NOMO-1 treated with DMSO at 0.1 percent for 48 hours (cell line): Measurements from ENCODE around the gene PRPF19.

Source experiments
- DNase-seq: peaks from one replicate; lab custom pipeline; 2025; ENCODE audit not compliant: unreplicated experiment; lab: John Stamatoyannopoulos, UW

Gene PRPF19

DNA sequence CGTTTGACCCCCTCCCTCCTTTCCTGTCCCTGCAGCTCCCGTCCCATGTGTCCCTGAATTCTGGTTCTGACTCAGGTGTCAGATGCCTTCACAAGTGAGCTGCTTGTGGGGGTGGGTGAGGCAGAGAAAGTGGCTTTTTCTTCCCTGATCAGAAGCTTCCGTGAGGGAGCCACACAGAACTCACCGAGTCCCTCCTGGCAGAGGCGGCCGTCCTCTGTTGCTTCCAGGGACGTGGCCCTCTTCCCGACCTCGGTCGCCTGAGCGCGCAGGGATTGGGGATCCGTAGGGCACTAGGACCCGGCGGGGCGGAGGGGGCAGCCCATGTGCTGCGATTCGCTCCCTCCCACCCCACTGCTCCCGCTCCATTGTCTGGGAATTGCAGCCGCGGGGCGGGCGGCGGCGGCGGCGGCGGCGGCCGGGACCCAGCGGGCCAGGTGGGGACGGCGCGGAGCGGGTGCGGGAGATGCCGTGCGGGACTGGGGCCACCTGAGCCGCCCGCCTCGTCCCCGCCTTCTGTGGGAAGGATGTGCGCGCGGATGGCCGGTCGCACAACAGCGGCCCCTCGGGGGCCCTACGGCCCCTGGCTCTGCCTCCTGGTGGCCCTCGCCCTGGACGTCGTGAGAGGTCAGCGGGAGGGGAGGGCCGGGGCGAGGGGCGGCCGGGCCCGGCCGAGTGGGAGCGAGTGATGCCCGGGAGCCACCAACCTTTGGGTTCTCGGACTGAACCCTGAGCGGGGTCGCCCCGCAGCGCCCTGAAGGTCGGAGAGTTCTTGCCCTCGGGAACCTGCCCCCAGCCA lies 17.9 kb upstream of the PRPF19 start, which contains the start of gene TMEM132A:
TSS of gene TMEM132A (plus strand) at position 351 of the 796 bp plus-strand sequence. CDS start at position 525, 174 bp downstream.
- no peak for DNase-seq

DNA sequence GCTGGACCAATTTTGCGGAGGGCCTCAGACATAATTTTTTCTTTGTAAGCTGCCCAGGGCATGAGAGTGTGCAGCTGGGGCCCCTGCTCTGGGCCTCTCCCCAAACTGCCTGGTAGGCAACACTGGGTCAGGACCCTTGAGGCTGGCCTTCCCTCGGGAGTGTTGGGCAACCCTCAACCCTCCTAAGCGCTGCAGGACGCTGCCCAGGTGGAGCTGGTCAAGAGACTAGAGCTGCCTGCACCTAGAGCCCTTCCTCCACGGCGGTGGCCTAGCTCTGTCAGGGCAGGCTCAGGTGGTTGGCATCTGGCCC lies 17.4 kb upstream of the PRPF19 start:
- no peak for DNase-seq

DNA sequence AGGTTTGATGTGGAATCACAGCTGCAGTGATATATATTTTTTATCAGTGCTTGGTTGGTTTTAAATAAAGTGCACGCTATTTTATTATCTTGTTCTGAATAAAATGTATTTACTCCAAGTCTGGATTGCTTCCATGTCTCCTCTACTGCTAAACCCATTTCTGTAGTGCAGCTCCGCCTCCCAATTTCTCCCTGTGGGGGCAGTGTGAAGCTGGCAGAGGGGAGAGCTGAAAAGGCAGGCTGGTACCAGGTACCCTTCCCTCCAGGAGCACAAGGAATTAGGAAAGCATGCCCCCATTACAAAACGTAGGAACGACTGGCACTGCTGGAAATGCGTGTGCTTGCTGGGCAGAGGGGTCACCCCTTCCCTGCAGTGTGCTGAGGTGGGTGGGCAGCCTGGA lies 16.9 kb upstream of the PRPF19 start:
- no peak for DNase-seq

DNA sequence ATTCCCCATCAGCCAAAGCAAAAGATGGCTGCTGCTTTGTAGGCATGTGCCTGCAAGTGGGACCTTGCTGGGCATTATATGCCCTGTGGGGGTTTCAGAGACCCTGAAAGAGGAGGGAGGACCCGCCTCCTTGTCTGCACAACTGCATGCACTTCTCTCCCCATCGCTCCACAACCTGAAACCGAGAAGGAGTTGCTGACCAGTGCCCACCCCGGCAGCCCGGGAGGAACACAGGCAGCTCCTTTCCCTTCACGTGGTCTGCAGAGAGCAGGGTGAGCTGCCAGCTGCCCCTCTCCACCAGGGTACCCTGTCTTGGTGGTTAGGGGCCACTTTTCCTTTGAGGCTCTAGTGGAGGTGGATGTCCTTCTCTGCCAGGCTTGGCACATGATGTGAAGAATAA lies 16.5 kb upstream of the PRPF19 start:
- DNase-seq: no peak

DNA sequence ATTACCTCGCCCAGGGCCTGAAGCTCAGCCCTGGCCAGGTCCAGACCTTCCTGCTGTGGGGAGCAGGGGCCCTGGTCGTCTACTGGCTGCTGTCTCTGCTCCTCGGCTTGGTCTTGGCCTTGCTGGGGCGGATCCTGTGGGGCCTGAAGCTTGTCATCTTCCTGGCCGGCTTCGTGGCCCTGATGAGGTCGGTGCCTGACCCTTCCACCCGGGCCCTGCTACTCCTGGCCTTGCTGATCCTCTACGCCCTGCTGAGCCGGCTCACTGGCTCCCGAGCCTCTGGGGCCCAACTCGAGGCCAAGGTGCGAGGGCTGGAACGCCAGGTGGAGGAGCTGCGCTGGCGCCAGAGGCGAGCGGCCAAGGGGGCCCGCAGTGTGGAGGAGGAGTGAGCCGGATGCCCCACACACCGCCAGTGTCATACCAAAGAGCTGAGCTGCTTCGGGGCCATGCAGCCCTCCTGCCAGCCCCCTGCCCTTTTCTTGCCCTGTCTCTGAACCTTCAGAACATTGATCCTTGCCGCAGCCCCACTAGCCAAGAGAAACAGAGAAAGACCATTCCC lies 15.5 kb upstream of the PRPF19 start:
- no peak for DNase-seq

DNA sequence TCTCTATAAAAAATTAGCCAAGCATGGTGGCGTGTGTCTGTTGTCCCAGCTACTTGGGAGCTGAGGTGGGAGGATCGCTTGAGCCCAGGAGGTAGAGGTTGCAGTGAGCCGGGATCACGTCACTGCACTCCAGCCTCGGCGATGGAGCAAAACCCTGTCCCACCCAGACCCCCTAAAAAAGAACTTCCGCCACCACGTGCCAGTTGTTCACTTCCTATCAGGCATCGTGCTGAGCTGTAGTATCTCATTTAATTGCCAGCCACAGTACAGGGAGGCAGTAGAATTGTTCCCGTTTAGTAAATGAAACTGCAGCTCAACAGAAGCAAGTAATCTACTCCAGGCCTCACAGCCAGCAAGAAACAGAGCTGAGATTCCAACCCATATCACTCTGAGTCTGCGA lies 14.9 kb upstream of the PRPF19 start:
- DNase-seq: no peak

DNA sequence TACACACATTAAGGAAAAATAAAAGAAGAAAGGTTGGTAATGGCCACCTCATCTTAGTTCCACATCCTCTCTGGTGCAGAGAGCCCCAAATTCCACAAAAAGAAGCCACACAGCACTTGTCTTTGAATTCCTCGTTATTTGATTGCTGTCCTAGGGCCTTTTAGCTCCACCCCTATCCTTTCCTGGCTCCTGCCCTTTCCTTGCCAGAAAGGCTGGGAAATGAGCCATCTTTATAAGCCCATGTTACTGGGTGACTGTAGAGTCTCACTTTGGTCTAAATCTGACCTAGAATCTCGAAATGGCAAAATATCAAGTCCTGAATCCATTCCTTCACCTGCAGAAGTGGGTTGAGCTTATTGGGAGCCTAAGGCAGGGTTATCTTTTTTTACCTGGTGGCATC lies 13.6 kb upstream of the PRPF19 start:
- DNase-seq: no peak

DNA sequence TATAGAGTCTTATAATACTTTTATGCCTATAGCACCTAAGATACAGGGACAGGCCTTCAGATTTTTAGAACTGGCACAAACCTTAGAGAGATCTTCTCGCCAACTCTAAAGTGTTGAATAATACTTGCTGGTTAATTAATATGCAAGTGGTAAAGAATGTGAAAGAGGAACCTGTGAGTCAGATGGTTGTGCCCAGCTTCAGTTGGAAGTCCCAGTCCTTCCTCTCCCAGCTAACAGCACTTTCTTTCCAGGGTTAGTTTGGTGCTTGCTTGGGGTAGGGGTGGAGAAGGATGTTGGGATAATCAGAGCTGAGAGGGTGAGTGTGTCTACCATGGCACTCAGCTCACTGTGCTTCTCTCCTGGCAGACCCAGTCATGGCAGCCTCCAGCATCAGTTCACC lies 12.9 kb upstream of the PRPF19 start:
- peak; percentile 69 for DNase-seq

DNA sequence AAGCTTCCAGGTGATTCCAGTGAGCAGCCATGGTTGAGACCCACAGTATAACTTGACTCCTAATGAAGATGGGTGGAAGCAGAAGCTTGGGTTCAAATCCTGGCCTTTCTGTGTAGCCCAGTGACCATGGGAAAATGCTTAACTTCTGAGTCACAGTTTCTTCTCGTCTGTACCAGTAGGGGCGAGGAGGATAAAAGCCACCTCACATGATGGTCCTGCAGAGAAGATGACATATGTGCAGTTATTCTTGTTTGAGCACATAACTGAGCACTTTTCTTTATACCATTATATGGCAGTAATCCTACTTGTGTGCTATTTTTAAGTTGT lies 12.5 kb upstream of the PRPF19 start:
- no peak for DNase-seq

DNA sequence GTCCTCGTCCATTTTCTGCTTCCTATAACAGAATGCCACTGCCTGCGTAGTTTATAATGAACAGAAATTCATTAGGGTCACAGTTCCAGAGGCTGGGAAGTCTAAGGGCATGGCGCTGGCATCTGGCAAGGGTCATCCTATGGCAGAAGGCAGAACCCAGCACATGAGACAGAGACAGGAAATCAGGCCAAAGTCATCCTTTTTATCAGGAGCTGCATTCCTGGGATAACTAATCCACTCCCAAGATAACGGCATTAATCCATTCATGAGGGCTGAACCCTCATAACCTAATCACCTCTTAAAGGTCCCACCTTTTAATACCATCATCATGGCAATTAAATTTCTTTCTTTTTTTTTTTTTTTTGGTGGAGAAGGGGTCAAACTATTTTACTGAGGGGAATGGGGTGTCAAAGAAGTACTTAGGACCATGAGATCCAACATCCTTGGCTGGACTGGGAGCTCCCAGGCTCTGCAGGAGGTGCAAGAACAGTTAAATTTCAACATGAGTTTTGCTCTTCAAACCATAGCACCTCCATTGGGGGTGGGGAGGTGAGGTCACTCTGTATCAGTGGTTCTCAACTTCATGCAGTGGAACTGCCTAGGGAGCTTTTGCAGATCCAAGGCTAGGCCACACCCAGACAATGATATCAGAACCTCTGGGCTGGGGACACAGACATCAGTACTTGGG lies 12.0 kb upstream of the PRPF19 start:
- DNase-seq: no peak

DNA sequence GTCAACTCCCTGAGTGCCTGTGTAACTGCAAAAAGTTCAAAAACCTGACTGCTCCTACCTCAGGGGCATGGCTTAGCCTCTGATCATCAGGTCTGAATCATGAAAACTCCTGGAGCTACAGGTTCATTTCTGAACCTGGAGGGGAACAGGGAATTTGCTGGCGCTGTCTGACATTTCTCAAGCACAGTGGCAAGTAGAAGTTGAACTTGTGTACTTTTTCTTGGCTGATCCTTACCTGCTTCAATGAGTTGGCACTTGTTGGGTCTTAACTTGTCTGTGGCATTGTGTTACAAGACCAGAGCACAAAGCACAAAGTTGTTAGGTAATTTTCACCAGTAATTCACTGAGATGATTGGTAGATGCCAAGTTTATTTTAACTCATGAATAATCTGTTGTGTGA lies 10.9 kb upstream of the PRPF19 start:
- DNase-seq: no peak

DNA sequence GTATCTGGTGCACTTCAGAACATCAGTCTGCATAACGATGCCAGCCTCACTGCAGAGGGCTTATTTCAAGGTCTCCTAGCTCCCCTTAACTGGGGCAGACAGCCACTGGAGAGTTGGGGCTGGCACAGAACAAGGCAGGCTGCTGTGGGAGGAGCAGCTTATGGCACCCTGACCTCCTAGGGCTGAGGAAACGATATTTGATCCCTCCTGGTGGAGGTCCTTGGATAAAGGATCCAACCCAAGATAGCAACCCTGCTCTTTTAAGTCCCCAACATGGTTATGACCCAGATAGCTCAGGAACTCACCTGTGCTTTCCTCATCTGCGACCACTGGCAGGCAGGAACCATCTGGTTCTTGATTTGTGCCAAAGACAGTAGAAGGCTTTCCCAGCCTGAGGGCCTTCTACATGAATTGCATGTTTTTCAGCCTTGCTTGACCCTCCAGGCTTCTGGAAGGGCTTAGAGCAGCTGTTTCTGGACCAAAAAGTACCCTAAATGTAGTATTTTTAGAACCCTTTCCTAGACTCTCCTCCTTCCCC lies 10.4 kb upstream of the PRPF19 start:
- no peak for DNase-seq

DNA sequence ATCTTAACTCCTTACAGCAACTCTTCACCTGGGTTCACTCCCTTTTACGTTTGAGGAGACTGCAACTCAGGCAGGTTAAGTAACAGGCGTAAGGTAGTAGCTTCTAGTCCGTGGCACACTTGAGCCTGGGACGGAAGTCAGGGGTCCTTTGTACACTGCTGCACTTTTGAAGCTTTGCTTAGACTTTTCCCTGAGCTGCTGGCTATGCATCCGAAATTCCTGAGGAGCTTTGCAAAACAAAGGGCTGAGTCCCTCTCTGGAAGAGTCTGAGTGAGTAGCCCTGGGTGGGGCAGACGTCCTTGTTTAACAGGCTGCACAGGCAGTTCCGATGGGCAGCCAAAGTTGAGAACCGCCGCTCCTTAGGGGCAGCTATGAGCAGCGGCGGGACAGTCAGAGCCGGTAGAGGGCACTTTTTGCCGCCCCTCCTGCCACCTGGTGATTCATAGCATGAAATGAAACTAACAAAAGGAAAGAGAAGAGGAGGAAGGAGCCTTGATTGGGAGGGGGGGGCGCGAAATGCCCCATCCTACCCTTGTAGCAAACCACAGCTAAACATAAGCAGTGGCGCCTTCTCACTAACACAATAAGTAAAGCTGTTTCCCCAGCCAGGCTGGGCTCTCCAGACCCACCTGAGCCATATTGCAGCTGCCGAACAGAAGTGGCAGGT lies 9.0 kb upstream of the PRPF19 start:
- peak; percentile 87 for DNase-seq

DNA sequence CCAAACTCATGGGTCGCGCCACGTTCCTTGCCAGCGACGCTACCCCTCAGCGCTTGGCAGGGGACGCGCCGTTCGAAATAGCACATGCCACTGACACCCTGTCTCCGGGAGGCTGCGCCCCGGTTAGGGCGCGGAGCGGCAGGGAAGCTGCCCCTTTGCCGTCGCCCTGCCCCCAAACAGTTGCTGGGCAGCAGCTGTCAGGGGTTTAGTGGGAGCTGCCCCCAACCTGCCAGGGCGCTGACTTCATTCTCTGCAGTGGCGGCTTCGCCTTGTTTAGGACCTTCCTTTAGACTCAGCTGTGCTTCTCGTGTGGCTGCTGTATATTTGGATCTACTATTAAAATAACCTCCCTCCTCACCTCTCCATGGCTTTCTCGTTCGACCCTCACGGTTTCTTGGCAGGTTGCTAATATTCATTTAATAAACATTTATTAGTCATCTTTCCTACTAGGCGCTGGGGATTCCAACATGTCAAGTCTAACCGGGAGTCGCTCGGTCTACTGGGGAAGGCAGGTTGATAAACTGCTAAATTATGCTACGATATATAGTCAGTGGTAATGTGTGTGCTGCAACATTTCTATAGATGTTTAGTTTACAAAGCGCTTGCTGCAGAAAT lies 8.4 kb upstream of the PRPF19 start:
- no peak for DNase-seq

DNA sequence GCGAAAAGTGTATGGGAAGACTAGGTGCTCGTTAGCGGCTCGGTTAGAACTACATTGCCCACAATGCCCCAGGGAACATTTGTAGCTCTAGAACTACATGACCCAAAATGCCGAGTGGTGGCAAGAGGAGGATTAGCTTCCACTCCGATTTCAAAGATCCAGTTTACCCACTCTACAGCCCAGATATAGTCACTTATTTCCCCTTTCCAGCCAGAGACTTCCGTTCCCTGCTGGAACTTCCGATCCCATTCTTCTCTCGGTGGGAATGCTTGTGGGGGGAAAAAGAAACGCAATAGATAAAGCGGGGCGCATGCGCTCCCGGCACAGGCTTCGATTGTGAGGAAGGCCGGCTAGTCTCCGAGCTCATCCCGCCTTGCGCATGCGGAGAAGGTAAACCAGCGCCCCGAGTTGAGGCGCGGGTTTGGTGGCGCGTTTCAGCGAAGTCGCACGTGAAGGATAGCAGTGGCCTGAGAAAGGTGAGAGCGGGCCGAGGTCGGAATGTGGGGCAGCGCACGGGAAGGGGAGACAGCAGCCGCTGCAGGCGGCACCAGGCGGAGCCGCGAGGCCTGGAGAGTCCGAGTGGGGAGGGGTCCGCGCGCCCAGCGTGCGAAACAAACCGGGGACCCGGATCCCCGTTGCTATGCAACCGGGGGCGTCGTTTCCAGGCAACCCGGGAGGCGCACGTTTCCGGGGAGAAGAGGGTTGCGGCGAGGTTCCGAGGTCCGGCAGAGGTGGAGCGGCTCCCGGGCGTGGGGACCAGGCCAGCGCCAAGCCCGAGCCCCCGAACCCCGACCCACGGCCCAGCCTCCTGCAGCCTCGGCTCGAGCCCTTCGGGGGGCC lies 7.6 kb upstream of the PRPF19 start, which contains the start of gene TMEM109:
TSS of gene TMEM109 (plus strand) at position 366 of the 840 bp plus-strand sequence. CDS start 5,536 bp downstream, outside the sequence.
- peak; percentile 84 for DNase-seq

DNA sequence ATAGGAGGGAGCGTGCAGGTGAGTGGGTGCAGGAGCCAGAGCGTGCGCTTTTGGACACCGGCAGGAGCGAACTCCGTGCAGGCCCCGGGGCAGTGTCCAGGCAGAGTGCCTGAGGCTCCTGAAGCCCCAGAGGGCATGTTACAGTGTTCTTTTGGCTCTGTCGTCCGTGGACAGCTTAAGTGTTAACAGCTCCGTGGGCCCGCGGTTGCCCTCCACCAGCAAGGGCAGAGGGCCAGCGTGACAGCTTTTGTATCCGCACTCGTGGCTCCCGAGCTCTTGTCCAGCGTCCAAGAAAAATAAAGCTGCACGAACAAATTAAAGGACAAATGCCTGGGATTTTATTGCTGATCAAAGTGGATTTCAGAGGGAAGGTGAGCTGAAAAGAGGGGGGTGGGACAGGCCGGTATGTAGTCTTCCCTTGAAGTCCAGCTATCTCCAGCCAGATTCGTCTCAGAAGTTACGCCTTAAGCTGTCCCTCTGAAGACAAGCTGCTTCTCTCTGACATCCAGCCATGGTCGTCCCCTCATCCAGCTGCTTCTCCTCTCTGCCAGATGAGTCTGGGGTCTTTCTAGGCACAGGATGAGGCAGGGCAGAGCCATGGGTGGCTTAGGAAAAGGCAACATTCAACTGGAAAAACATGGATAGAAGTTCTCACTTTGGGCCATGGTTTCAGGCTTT lies 6.6 kb upstream of the PRPF19 start:
- DNase-seq: no peak

DNA sequence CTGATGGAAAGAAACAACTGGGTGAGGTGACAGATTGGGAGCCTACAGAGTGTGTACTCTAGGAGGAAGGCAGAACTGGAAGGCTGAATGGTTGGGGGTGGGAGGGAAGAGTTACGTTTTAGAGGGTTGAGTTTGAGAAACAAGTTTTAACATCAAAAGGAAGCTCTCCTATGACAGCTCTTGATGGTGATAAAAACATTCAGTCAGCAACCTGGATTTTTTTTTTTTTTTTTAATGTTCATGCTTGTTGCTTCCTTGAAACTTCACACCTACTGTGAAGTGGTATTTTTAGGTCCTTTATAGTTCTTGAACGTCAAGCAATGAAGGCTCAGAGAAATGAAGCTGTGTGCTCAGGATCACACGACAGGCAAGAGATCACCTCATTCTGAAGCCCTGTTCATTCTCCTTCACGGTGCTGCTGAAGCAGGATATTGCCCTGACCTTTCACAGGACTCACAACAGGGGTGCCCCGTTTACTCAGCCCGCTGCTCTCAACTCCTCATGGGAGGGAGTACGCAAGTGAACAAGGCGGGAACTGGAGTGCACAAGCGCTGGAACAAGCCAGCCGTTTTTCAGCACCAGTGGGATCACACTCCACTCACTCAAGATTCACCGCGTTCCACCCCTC lies 6.0 kb upstream of the PRPF19 start:
- DNase-seq: no peak

DNA sequence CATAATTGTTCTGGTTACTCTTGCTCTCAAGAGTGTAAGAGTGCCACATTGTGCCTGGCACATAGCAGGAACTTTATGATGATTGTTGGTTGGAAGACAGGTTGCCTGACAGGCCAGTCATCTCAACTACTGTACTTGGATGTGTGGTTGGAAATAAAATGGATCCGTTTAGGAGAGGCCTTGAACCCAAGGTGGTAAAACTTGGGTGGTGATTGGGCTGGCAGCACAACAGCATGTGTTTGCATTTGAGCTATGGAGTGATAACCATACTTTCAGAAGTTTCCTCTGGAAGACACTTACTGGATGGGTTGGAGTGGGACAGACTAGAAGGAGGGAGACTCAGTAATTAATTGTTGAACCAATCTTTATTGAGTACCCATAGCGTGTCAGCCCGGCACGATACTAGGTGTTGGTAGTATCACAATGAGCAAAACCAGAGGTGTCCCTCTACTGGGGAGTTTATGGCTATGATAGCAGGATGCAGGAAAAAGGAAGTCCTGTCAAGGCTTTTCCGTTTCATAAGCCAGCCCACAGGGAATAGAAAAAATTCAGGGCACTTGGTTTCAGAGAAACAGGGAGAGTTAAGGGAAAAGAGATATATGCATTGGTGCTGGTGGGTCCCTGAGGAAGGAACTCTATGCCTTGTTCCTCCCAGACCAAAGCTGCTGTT lies 4.5 kb upstream of the PRPF19 start:
- DNase-seq: peak; percentile 8

DNA sequence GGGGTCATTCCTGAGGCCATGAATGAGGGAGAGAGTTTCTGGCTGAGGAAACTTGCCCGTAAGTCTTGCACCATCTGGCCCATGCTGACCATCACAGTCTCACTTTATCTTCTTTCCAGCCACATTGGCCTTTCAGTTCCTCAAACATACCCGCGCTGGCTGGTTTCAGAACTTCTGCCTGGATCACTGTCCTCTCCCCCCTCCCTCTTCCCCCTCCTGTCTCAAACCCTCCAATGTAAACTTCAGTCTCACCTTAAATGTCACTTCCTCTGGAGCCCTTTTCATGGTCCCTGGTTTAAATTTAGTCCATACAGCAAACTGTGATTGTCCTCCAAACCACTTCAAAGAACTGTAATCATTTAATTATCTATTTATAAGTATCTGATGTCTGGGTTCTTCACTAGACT lies 3.9 kb upstream of the PRPF19 start:
- DNase-seq: peak; percentile 89
